Stimulated activated CD8-positive, alpha-beta memory T cell treated with anti-CD3 and anti-CD28 coated beads, Interleukin-15, amount 100 ng/mL, for 4 hours (primary cell): ENCODE measurements around the gene NETO2.
"Not testable (repeated sequence)": the region's sequence is repeated elsewhere in the genome, so short reads cannot be mapped to it uniquely, and the experiment has no call there.

Experiments used
- DNase-seq, 2 donors: peaks; one replicate each; pipeline ENCODE4 v3.0.0-alpha.2; 2020; ENCODE audit warnings: low read depth in 2 of 2

Gene NETO2

GRCh38 chr16:47134550-47134949 is 9.2 kb downstream of the NETO2 start:
- DNase-seq: no peak

- DNase-seq: no peak
Observed at GRCh38 chr16:47132308-47132707, 11.4 kb downstream of the NETO2 start.

- DNase-seq: no peak
Observed at GRCh38 chr16:47129755-47130435, 13.8 kb downstream of the NETO2 start.

GRCh38 chr16:47127541-47127940 is 16.2 kb downstream of the NETO2 start:
- DNase-seq: no peak

- no peak for DNase-seq
Observed at GRCh38 chr16:47125757-47126156, 18.0 kb downstream of the NETO2 start.

- DNase-seq: no peak
Observed at GRCh38 chr16:47113130-47113529, 30.6 kb downstream of the NETO2 start.

- DNase-seq: no peak
Observed at GRCh38 chr16:47110939-47111338, 32.8 kb downstream of the NETO2 start.

GRCh38 chr16:47109361-47109760 is 34.4 kb downstream of the NETO2 start:
- no peak for DNase-seq

GRCh38 chr16:47102921-47103320 is 40.8 kb downstream of the NETO2 start:
- DNase-seq: not testable (repeated sequence)

GRCh38 chr16:47097154-47097553 is 46.6 kb downstream of the NETO2 start:
- not testable (repeated sequence) for DNase-seq

- no peak for DNase-seq
Observed at GRCh38 chr16:47096297-47096696, 47.4 kb downstream of the NETO2 start.

- DNase-seq: no peak
Observed at GRCh38 chr16:47084198-47084597, 59.5 kb downstream of the NETO2 start.

GRCh38 chr16:47082099-47082865 is 61.5 kb downstream of the NETO2 start:
- no peak for DNase-seq

GRCh38 chr16:47081115-47081514 is 62.6 kb downstream of the NETO2 start:
- no peak for DNase-seq

GRCh38 chr16:47079860-47080259 is 63.9 kb downstream of the NETO2 start:
- DNase-seq: no peak

- no peak for DNase-seq
Observed at GRCh38 chr16:47073223-47074155, 70.3 kb downstream of the NETO2 start.

GRCh38 chr16:47072158-47072557 is 71.6 kb downstream of the NETO2 start:
- no peak for DNase-seq

GRCh38 chr16:47069841-47070584 is 73.7 kb downstream of the NETO2 start:
- DNase-seq: no peak

- no peak for DNase-seq
Observed at GRCh38 chr16:47069313-47069712, 74.4 kb downstream of the NETO2 start.

GRCh38 chr16:47067203-47067602 is 76.5 kb downstream of the NETO2 start:
- DNase-seq: no peak
